Stimulated activated effector memory CD8-positive, alpha-beta T cell treated with anti-CD3 and anti-CD28 coated beads, Interleukin-12 subunit alpha, Interleukin-12 subunit beta, amount 100 ng/mL, for 72 hours (primary cell): ENCODE data around the gene DAB1.

ENCODE experiments used
- ATAC-seq: fragments of 150-1000 bp; cut with Tn5 transposase; 2 replicates; pipeline ENCODE4 v1.10.0; 2021
- DNase-seq, 2 donors: peaks; one replicate each; pipeline ENCODE4 v3.0.0; 2021 to 2022; ENCODE audit warnings: low spot score in 2 of 2
- H3K27ac Mint-ChIP-seq: one replicate; pipeline ENCODE4 v1.8.0; 2022; ENCODE audit warnings: mild to moderate bottlenecking, mixed read lengths
- H3K36me3 Mint-ChIP-seq: one replicate; pipeline ENCODE4 v1.8.0; 2022; ENCODE audit warnings: mild to moderate bottlenecking, mixed read lengths
- H3K4me1 Mint-ChIP-seq: one replicate; pipeline ENCODE4 v1.8.0; 2022; ENCODE audit warnings: mixed read lengths
- H3K4me3 Mint-ChIP-seq: one replicate; pipeline ENCODE4 v1.8.0; 2022; ENCODE audit warnings: mild to moderate bottlenecking, mixed read lengths
- H3K9me3 Mint-ChIP-seq: one replicate; pipeline ENCODE4 v1.8.0; 2022; ENCODE audit warnings: mixed read lengths

DAB1 gene

GRCh38 chr1:57384901-57385300 is 39.0 kb downstream of the DAB1 start:
- Mint-ChIP-seq H3K27ac (no peak overlapping the region), H3K36me3 (no peaks in the 10 kb centered on the region), H3K9me3 (peaks cover 7% of the 10 kb centered on the region), H3K4me1 (no peaks in the 10 kb centered on the region), H3K4me3 (no peak overlapping the region)
- DNase-seq (no peak), ATAC-seq (no peak)

- Mint-ChIP-seq H3K4me1 (no peaks in the 10 kb centered on the region), H3K27ac (no peak overlapping the region), H3K4me3 (no peak overlapping the region), H3K36me3 (no peaks in the 10 kb centered on the region), H3K9me3 (peaks cover 7% of the 10 kb centered on the region)
- DNase-seq (no peak), ATAC-seq (no peak)
Measured at GRCh38 chr1:57384284-57384683, 39.6 kb downstream of the DAB1 start.

GRCh38 chr1:57381871-57382270 is 42.0 kb downstream of the DAB1 start:
- no peak overlapping the region for H3K27ac Mint-ChIP-seq

GRCh38 chr1:57381426-57381825 is 42.4 kb downstream of the DAB1 start:
- H3K4me3 Mint-ChIP-seq, result no peak overlapping the region
- H3K36me3 Mint-ChIP-seq, result no peaks in the 10 kb centered on the region
- no peaks in the 10 kb centered on the region for H3K4me1 Mint-ChIP-seq
- ATAC-seq (no peak), DNase-seq (no peak)
- H3K9me3 Mint-ChIP-seq, result peaks cover 3% of the 10 kb centered on the region
- no peak overlapping the region for H3K27ac Mint-ChIP-seq

More at GRCh38 chr1:57381871-57382270, 42.0 kb downstream of the DAB1 start:
- no peak for DNase-seq
- H3K36me3 Mint-ChIP-seq, result no peaks in the 10 kb centered on the region
- H3K4me3 Mint-ChIP-seq, result no peak overlapping the region
- ATAC-seq, result no peak
- H3K4me1 Mint-ChIP-seq, result no peaks in the 10 kb centered on the region
- peaks cover 3% of the 10 kb centered on the region for H3K9me3 Mint-ChIP-seq

GRCh38 chr1:57380923-57381322 is 42.9 kb downstream of the DAB1 start:
- no peak overlapping the region for H3K27ac Mint-ChIP-seq
- H3K4me1 Mint-ChIP-seq, result no peaks in the 10 kb centered on the region
- ATAC-seq, result no peak
- no peaks in the 10 kb centered on the region for H3K36me3 Mint-ChIP-seq
- no peak for DNase-seq
- H3K4me3 Mint-ChIP-seq, result no peak overlapping the region
- H3K9me3 Mint-ChIP-seq, result peaks cover 3% of the 10 kb centered on the region

- no peak overlapping the region for H3K27ac Mint-ChIP-seq
- peaks cover 3% of the 10 kb centered on the region for H3K9me3 Mint-ChIP-seq
- no peak overlapping the region for H3K4me3 Mint-ChIP-seq
- DNase-seq (no peak), ATAC-seq (no peak)
- no peaks in the 10 kb centered on the region for H3K4me1 Mint-ChIP-seq
- no peaks in the 10 kb centered on the region for H3K36me3 Mint-ChIP-seq
Measured at GRCh38 chr1:57378534-57378933, 45.3 kb downstream of the DAB1 start.

- H3K4me1 Mint-ChIP-seq, result no peaks in the 10 kb centered on the region
- ATAC-seq, result no peak
Measured at GRCh38 chr1:57377339-57378139, 46.3 kb downstream of the DAB1 start.

GRCh38 chr1:57376041-57376440 is 47.8 kb downstream of the DAB1 start:
- Mint-ChIP-seq H3K36me3 (no peaks in the 10 kb centered on the region), H3K9me3 (no peaks in the 10 kb centered on the region), H3K4me3 (no peak overlapping the region), H3K4me1 (no peaks in the 10 kb centered on the region), H3K27ac (no peak overlapping the region)
- ATAC-seq (no peak), DNase-seq (no peak)

More at GRCh38 chr1:57377339-57378139, 46.3 kb downstream of the DAB1 start:
- Mint-ChIP-seq H3K4me3 (no peak overlapping the region), H3K9me3 (no peaks in the 10 kb centered on the region), H3K27ac (no peak overlapping the region), H3K36me3 (no peaks in the 10 kb centered on the region)
- no peak for DNase-seq

GRCh38 chr1:57369889-57370288 is 54.0 kb downstream of the DAB1 start:
- Mint-ChIP-seq H3K9me3 (peaks cover 4% of the 10 kb centered on the region), H3K4me1 (no peaks in the 10 kb centered on the region), H3K36me3 (no peaks in the 10 kb centered on the region), H3K4me3 (no peak overlapping the region), H3K27ac (no peak overlapping the region)
- DNase-seq (no peak), ATAC-seq (no peak)

GRCh38 chr1:57367945-57368344 is 55.9 kb downstream of the DAB1 start:
- no peak for ATAC-seq
- DNase-seq, result no peak
- no peak overlapping the region for H3K4me3 Mint-ChIP-seq
- no peaks in the 10 kb centered on the region for H3K36me3 Mint-ChIP-seq
- H3K4me1 Mint-ChIP-seq, result no peaks in the 10 kb centered on the region
- H3K27ac Mint-ChIP-seq, result no peak overlapping the region
- peaks cover 4% of the 10 kb centered on the region for H3K9me3 Mint-ChIP-seq

- no peaks in the 10 kb centered on the region for H3K36me3 Mint-ChIP-seq
- no peak overlapping the region for H3K4me3 Mint-ChIP-seq
Measured at GRCh38 chr1:57363643-57364042, 60.2 kb downstream of the DAB1 start.

GRCh38 chr1:57363165-57363564 is 60.7 kb downstream of the DAB1 start:
- Mint-ChIP-seq H3K4me1 (no peaks in the 10 kb centered on the region), H3K27ac (no peak overlapping the region), H3K4me3 (no peak overlapping the region), H3K36me3 (no peaks in the 10 kb centered on the region), H3K9me3 (peaks cover 4% of the 10 kb centered on the region)
- ATAC-seq, result no peak
- no peak for DNase-seq

More at GRCh38 chr1:57363643-57364042, 60.2 kb downstream of the DAB1 start:
- H3K4me1 Mint-ChIP-seq, result no peaks in the 10 kb centered on the region
- ATAC-seq (no peak), DNase-seq (no peak)
- H3K9me3 Mint-ChIP-seq, result peaks cover 2% of the 10 kb centered on the region
- no peak overlapping the region for H3K27ac Mint-ChIP-seq

- DNase-seq (no peak), ATAC-seq (no peak)
- no peaks in the 10 kb centered on the region for H3K4me1 Mint-ChIP-seq
- H3K4me3 Mint-ChIP-seq, result no peak overlapping the region
- no peaks in the 10 kb centered on the region for H3K36me3 Mint-ChIP-seq
- no peak overlapping the region for H3K27ac Mint-ChIP-seq
- peaks cover 4% of the 10 kb centered on the region for H3K9me3 Mint-ChIP-seq
Measured at GRCh38 chr1:57362480-57362879, 61.4 kb downstream of the DAB1 start.

- DNase-seq (no peak), ATAC-seq (no peak)
- H3K9me3 Mint-ChIP-seq, result peaks cover 4% of the 10 kb centered on the region
- H3K4me1 Mint-ChIP-seq, result no peaks in the 10 kb centered on the region
- no peak overlapping the region for H3K27ac Mint-ChIP-seq
- no peak overlapping the region for H3K4me3 Mint-ChIP-seq
- no peaks in the 10 kb centered on the region for H3K36me3 Mint-ChIP-seq
Measured at GRCh38 chr1:57361516-57361915, 62.3 kb downstream of the DAB1 start.

GRCh38 chr1:57360846-57361407 is 62.9 kb downstream of the DAB1 start:
- H3K9me3 Mint-ChIP-seq, result peaks cover 4% of the 10 kb centered on the region
- ATAC-seq (no peak), DNase-seq (no peak)
- no peaks in the 10 kb centered on the region for H3K36me3 Mint-ChIP-seq
- no peak overlapping the region for H3K27ac Mint-ChIP-seq
- H3K4me1 Mint-ChIP-seq, result no peaks in the 10 kb centered on the region
- no peak overlapping the region for H3K4me3 Mint-ChIP-seq

- H3K4me1 Mint-ChIP-seq, result peaks cover 8% of the 10 kb centered on the region
- no peak overlapping the region for H3K4me3 Mint-ChIP-seq
- no peaks in the 10 kb centered on the region for H3K36me3 Mint-ChIP-seq
- no peak for ATAC-seq
- H3K27ac Mint-ChIP-seq, result no peak overlapping the region
- no peak for DNase-seq
- peaks cover 7% of the 10 kb centered on the region for H3K9me3 Mint-ChIP-seq
Measured at GRCh38 chr1:57357462-57357861, 66.4 kb downstream of the DAB1 start.
